ENCODE data around the gene TXNDC11. TPM values are rescaled to one million over a fixed set of nuclear protein-coding genes. Genes with fewer than 3 reads are reported as not detected.

Gene TXNDC11
- total and polyA plus RNA-seq, 9 of the 15 experiments (the other 6 are each of a cell fraction or from before 2014, with no cell fraction given) = 0.66 to 32.6 (median 26.2) TPM

DNA sequence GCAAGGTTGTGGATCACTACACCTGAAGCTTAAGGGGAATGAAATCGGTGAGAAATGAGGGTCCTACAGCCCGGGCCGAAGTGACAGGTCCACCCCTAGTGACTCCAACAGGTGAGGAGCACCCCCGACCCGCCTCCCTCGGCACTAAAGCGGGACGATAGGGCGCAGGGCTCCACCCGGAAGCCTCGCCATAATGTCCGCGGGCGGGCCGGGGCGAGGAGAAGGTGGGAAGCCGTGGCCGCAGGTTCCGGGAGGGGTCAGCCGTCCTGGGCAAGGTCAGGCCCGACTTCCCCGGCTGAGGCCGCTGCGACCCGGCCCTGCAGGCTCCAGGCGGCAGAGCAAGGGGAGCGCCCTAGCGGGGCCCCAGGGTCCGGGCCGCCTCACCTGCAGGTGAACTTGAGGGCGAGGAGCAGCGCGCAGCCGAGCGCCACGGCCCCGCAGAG, 543 bp downstream of the TXNDC11 start:
- peak overlapping the region; percentile 95 for H3K27ac ChIP-seq (ENCODE audit: extremely low read depth, low read depth, low read length)
- intact Hi-C loops (cut with micrococcal nuclease) (loop anchor here (2.0 kb wide), 1 partner anchor 55 kb away; the partner anchor contains the start of gene ZC3H7A), in situ Hi-C loops (cut with MboI) (no loop called here)
- peaks cover 18 to 20% of the 10 kb centered on the region in 2 experiments; a peak in 4 of 5 replicates for H3K4me1 ChIP-seq (replicated peaks in 1 of 2; ENCODE audit: control insufficient read depth in 2 of 2, insufficient read depth in 2 of 2, low read length in 2 of 2)
- peak overlapping the region; percentile 96 for H2AFZ ChIP-seq (ENCODE audit: low read depth, low read length)
- ChIA-PET CTCF (ENCODE audit: low intra/inter-chr PET ratio) (no interaction called here), POLR2A (interaction anchor here (0.6 to 2.7 kb wide), 20 partner anchors 8 to 410 kb away, joined by 3 to 32 read pairs (median 4); partner anchors contain the start of genes LITAF, RSL1D1 and ZC3H7A)
- H3K36me3 ChIP-seq (ENCODE audit: control insufficient read depth, insufficient read depth, low read length) = peaks cover 24% of the 10 kb centered on the region
- H3K79me2 ChIP-seq (ENCODE audit: control insufficient read depth, insufficient read depth, low read length) = peaks cover 58% of the 10 kb centered on the region
- H3K4me3 ChIP-seq = peak overlapping the region; percentile 91
- BruUV-seq (replicated peaks) = no TSS peak
- FAIRE-seq (no peak), ATAC-seq (peak; percentile 62), DNase-seq (ENCODE audit: extremely low read depth in 1 of 4, low spot score in 3 of 4) (peak; percentile 53 to 72 (median 64))
- H3K27me3 ChIP-seq (ENCODE audit: control insufficient read depth in 2 of 2, insufficient read depth in 2 of 2, low read length in 2 of 2) = no peaks in the 10 kb centered on the region
- 1% methylated on average over 35 of the region's 37 CpGs for WGBS (ENCODE audit: insufficient coverage, low coverage, missing lambda C conversion rate)
- H3K4me2 ChIP-seq (ENCODE audit: insufficient read depth, low read length) = peak overlapping the region; percentile 88
- no peaks in the 10 kb centered on the region for H3K9me3 ChIP-seq (replicated peaks; ENCODE audit: control insufficient read depth, insufficient read depth, low read depth, low read length)
- peak overlapping the region; percentile 82 to 98 for H3K9ac ChIP-seq (ENCODE audit: insufficient read depth in 1 of 2, low read depth in 2 of 2, low read length in 2 of 2)
- peaks cover 12% of the 10 kb centered on the region for H4K20me1 ChIP-seq (replicated peaks; ENCODE audit: control insufficient read depth, insufficient read depth, low read length)
- no peaks in the 10 kb centered on the region for H3K9me1 ChIP-seq (ENCODE audit: control insufficient read depth, insufficient read depth, low read length)
- TF ChIP-seq ZBTB1 (CRISPR knock-in tag; IDR thresholded peaks at IDR 0.05; ENCODE audit: borderline replicate concordance, low read depth) (peak; percentile 47; the same call in 1 of the 2 replicates), YY1 (IDR thresholded peaks at IDR 0.05; ENCODE audit: borderline replicate concordance in 1 of 3, control insufficient read depth in 1 of 3, extremely low read depth in 1 of 3, insufficient read depth in 3 of 3, insufficient read length in 1 of 3, insufficient replicate concordance in 2 of 3, low read depth in 1 of 3, low read length in 2 of 3) (peak in 1 of 3 experiments; percentile 47), ZNF263 (CRISPR knock-in tag; IDR thresholded peaks at IDR 0.05; ENCODE audit: borderline replicate concordance) (peak; percentile 35), RBM22 (IDR thresholded peaks at IDR 0.05; ENCODE audit: low read depth, low read length, poor library complexity, severe bottlenecking) (peak; percentile 18), HLTF (IDR thresholded peaks at IDR 0.05) (no peak), PRPF4 (IDR thresholded peaks at IDR 0.05; ENCODE audit: insufficient read depth, low read depth, low read length, poor library complexity, severe bottlenecking) (no peak), NFRKB (IDR thresholded peaks at IDR 0.05; ENCODE audit: low read depth) (peak; percentile 39; the same call in 1 of the 2 replicates), MTA1 (IDR thresholded peaks at IDR 0.05; ENCODE audit: borderline replicate concordance) (no peak)
- TF ChIP-seq, protein P1, sequence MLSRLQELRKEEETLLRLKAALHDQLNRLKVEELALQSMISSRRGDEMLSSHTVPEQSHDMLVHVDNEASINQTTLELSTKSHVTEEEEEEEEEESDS (CRISPR knock-in tag; IDR thresholded peaks at IDR 0.05) = no peak
- TF ChIP-seq, protein P2, sequence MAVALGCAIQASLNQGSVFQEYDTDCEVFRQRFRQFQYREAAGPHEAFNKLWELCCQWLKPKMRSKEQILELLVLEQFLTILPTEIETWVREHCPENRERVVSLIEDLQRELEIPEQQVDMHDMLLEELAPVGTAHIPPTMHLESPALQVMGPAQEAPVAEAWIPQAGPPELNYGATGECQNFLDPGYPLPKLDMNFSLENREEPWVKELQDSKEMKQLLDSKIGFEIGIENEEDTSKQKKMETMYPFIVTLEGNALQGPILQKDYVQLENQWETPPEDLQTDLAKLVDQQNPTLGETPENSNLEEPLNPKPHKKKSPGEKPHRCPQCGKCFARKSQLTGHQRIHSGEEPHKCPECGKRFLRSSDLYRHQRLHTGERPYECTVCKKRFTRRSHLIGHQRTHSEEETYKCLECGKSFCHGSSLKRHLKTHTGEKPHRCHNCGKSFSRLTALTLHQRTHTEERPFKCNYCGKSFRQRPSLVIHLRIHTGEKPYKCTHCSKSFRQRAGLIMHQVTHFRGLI (CRISPR knock-in tag; IDR thresholded peaks at IDR 0.05) = no peak
- TF ChIP-seq, protein P3, sequence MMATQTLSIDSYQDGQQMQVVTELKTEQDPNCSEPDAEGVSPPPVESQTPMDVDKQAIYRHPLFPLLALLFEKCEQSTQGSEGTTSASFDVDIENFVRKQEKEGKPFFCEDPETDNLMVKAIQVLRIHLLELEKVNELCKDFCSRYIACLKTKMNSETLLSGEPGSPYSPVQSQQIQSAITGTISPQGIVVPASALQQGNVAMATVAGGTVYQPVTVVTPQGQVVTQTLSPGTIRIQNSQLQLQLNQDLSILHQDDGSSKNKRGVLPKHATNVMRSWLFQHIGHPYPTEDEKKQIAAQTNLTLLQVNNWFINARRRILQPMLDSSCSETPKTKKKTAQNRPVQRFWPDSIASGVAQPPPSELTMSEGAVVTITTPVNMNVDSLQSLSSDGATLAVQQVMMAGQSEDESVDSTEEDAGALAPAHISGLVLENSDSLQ (IDR thresholded peaks at IDR 0.05) = no peak
- TF ChIP-seq, protein P4, sequence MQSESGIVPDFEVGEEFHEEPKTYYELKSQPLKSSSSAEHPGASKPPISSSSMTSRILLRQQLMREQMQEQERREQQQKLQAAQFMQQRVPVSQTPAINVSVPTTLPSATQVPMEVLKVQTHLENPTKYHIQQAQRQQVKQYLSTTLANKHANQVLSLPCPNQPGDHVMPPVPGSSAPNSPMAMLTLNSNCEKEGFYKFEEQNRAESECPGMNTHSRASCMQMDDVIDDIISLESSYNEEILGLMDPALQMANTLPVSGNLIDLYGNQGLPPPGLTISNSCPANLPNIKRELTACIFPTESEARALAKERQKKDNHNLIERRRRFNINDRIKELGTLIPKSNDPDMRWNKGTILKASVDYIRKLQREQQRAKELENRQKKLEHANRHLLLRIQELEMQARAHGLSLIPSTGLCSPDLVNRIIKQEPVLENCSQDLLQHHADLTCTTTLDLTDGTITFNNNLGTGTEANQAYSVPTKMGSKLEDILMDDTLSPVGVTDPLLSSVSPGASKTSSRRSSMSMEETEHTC (IDR thresholded peaks at IDR 0.05) = no peak
- TF ChIP-seq, protein P5, sequence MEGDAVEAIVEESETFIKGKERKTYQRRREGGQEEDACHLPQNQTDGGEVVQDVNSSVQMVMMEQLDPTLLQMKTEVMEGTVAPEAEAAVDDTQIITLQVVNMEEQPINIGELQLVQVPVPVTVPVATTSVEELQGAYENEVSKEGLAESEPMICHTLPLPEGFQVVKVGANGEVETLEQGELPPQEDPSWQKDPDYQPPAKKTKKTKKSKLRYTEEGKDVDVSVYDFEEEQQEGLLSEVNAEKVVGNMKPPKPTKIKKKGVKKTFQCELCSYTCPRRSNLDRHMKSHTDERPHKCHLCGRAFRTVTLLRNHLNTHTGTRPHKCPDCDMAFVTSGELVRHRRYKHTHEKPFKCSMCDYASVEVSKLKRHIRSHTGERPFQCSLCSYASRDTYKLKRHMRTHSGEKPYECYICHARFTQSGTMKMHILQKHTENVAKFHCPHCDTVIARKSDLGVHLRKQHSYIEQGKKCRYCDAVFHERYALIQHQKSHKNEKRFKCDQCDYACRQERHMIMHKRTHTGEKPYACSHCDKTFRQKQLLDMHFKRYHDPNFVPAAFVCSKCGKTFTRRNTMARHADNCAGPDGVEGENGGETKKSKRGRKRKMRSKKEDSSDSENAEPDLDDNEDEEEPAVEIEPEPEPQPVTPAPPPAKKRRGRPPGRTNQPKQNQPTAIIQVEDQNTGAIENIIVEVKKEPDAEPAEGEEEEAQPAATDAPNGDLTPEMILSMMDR (IDR thresholded peaks at IDR 0.05 in 2 of 3, conservative IDR thresholded peaks at IDR 0.05 in 1 of 3; ENCODE audit: insufficient read depth in 2 of 3, low read depth in 1 of 3, low read length in 3 of 3) = 0 out of 6 replicates have a peak, but pooled peaks of 1 of the 3 experiments have one; percentile 17
